ENCODE measurements around the gene KDM4B.

GRCh38 chr19:5096536-5096935 lies 127.6 kb downstream of the KDM4B start:
- TF ChIP-seq EP300 (IDR thresholded peaks at IDR 0.05) (no peak), CTCF (IDR thresholded peaks at IDR 0.05) (no peak)

All from esophagus muscularis mucosa (tissue), 3 donors.